GM20431 (cell line): Measurements from ENCODE around the gene ENHO.

ENCODE experiments used
- in situ Hi-C: fragments of 300-500 bp; cut with MseI, MboI; formaldehyde crosslinking; loops from one replicate; pipeline ENCODE4 v1.15.0; 2020; ENCODE audit warnings: low sequenced_read_pairs; ENCODE audit not compliant: unreplicated experiment

The ENHO gene

GRCh38 chr9:34555936-34556525, 33.2 kb upstream of the ENHO start:
- in situ Hi-C loops = no loop called here

- in situ Hi-C loops = no loop called here
Observed at GRCh38 chr9:34555500-34555899, 32.7 kb upstream of the ENHO start.

GRCh38 chr9:34555002-34555348, 32.2 kb upstream of the ENHO start:
- in situ Hi-C loops = no loop called here

- in situ Hi-C loops = no loop called here
Observed at GRCh38 chr9:34554211-34555001, 31.6 kb upstream of the ENHO start.

- in situ Hi-C loops = no loop called here
Observed at GRCh38 chr9:34553511-34554021, 30.8 kb upstream of the ENHO start.

- in situ Hi-C loops = no loop called here
Observed at GRCh38 chr9:34552986-34553385, 30.2 kb upstream of the ENHO start.

GRCh38 chr9:34552606-34552981, 29.8 kb upstream of the ENHO start:
- in situ Hi-C loops = no loop called here

- in situ Hi-C loops = no loop called here
Observed at GRCh38 chr9:34551751-34552605, 29.2 kb upstream of the ENHO start.

GRCh38 chr9:34550681-34551270, 28.0 kb upstream of the ENHO start:
- in situ Hi-C loops = no loop called here

- in situ Hi-C loops = no loop called here
Observed at GRCh38 chr9:34550016-34550680, 27.4 kb upstream of the ENHO start.

GRCh38 chr9:34549407-34549732, 26.6 kb upstream of the ENHO start:
- in situ Hi-C loops = no loop called here

GRCh38 chr9:34547960-34548611, 25.3 kb upstream of the ENHO start:
- in situ Hi-C loops = no loop called here

GRCh38 chr9:34546834-34547827, 24.3 kb upstream of the ENHO start:
- in situ Hi-C loops = no loop called here

GRCh38 chr9:34546102-34546833, 23.5 kb upstream of the ENHO start:
- in situ Hi-C loops = no loop called here

- in situ Hi-C loops = no loop called here
Observed at GRCh38 chr9:34545497-34545896, 22.7 kb upstream of the ENHO start.

- in situ Hi-C loops = no loop called here
Observed at GRCh38 chr9:34544035-34544434, 21.2 kb upstream of the ENHO start.

GRCh38 chr9:34541540-34541939, 18.8 kb upstream of the ENHO start:
- in situ Hi-C loops = no loop called here

GRCh38 chr9:34540827-34541226, 18.0 kb upstream of the ENHO start:
- in situ Hi-C loops = no loop called here
